Smooth muscle cell (in vitro differentiated cells): ENCODE measurements around the gene PACSIN1. TPM values are rescaled to one million over a fixed set of nuclear protein-coding genes. Genes with fewer than 3 reads are reported as not detected.

ENCODE experiments used
- DNase-seq: peaks from one replicate; lab custom pipeline; 2025; ENCODE audit not compliant: unreplicated experiment; lab: John Stamatoyannopoulos, UW
- H2AFZ ChIP-seq: fragments of 200-600 bp; sonication (generic); 2 replicates; pipeline ENCODE4 v1.6.0; 2016; ENCODE audit warnings: antibody characterized with exemption, low read depth, mild to moderate bottlenecking
- H3F3A ChIP-seq: fragments of 200-600 bp; sonication (generic); 2 replicates; pipeline ENCODE4 v1.6.0; 2017; ENCODE audit warnings: antibody characterized with exemption, low read depth
- H3K27ac ChIP-seq: fragments of 200-600 bp; sonication (generic); 2 replicates; pipeline ENCODE4 v1.5.1; 2016; ENCODE audit warnings: low read depth, mild to moderate bottlenecking
- H3K27me3 ChIP-seq: fragments of 200-600 bp; sonication (generic); 2 replicates; pipeline ENCODE4 v1.6.1; 2016; ENCODE audit warnings: low read depth, mild to moderate bottlenecking
- H3K36me3 ChIP-seq: fragments of 200-600 bp; sonication (generic); 2 replicates; pipeline ENCODE4 v1.5.1; 2016; ENCODE audit warnings: low read depth
- H3K4me1 ChIP-seq: fragments of 200-600 bp; sonication (generic); 2 replicates; pipeline ENCODE4 v1.5.1; 2016; ENCODE audit warnings: low read depth
- H3K4me2 ChIP-seq: fragments of 200-600 bp; sonication (generic); 2 replicates; pipeline ENCODE4 v1.6.0; 2016; ENCODE audit warnings: mild to moderate bottlenecking
- H3K4me3 ChIP-seq: fragments of 200-600 bp; sonication (generic); 2 replicates; pipeline ENCODE4 v1.5.1; 2016; ENCODE audit warnings: mild to moderate bottlenecking
- H3K79me2 ChIP-seq: fragments of 200-600 bp; sonication (generic); 2 replicates; pipeline ENCODE4 v1.6.0; 2016; ENCODE audit warnings: low read depth, mild to moderate bottlenecking
- H3K9ac ChIP-seq: fragments of 200-600 bp; sonication (generic); 2 replicates; pipeline ENCODE4 v1.6.0; 2016; ENCODE audit warnings: low read depth
- H3K9me3 ChIP-seq: fragments of 200-600 bp; sonication (generic); replicated peaks from 2 replicates; pipeline ENCODE4 v1.5.1; 2016; ENCODE audit warnings: low read depth
- H4K20me1 ChIP-seq: fragments of 200-600 bp; sonication (generic); 2 replicates; pipeline ENCODE4 v1.6.0; 2016; ENCODE audit warnings: low read depth
- WGBS: methylation state at CpG from one replicate; pipeline ENCODE4 v1.1.7; 2016; ENCODE audit warnings: low lambda C conversion rate; 5-methylcytosine and 5-hydroxymethylcytosine counted together
- polyA plus RNA-seq: library from polyadenylated mRNA; unstranded; fragments of >200 nt; fragmentation: Nextera tagmentation; extraction: Ambion mirVana; gene quantifications from 2 replicates; pipeline ENCODE4 v1.2.1, GENCODE V29; 2016
- total RNA-seq: library from RNA; depleted of rRNA; stranded (reverse); fragments of >200 nt; gene quantifications from 2 replicates; pipeline ENCODE4 v1.2.3, GENCODE V29; 2014
- TF ChIP-seq, protein P1 (sequence below): fragments of 200-600 bp; sonication (generic); IDR thresholded peaks from 2 replicates; pipeline ENCODE4 v1.5.1; 2017; ENCODE audit warnings: borderline replicate concordance, mild to moderate bottlenecking, antibody characterized with exemption; ENCODE audit not compliant: insufficient read depth, poor library complexity, severe bottlenecking

The PACSIN1 gene
- total and polyA plus RNA-seq, 2 experiments from 2014 or later: not detected

DNA sequence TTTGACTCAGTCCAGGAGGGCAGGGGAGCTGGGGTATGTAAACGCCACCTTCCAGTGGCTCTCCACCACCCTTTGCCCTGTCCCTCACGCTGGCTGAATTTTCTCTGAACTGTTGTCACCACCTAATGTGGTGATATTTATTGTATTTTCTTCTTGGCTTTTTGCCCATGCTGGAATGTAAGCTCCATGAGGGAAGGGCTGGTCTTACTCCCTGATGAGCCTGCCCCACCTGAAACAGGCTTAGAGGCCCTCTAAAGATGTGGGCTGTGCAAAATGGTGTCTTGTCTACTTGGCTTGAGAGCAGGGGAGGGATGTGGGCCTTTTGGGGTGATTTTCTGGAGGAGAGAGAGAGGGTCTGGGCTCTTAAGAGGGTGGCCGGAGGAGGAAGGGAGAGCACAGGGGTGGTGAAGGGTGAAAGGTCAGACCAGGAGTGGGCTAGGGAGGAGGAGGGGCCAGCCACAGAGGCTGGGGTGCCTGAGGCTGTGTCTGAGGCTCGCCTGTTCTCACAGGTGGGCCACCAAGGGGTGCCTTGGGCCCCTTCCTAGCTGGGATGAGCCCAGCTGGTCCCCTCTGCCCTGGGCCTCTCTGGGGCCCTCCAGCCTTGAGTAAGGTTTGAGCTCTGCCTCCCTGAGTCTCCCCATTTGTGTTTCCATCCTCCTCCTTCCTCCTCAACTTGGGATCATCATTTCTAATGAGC lies 52.9 kb downstream of the PACSIN1 start:
- Histone ChIP-seq H3K4me2 (no peak overlapping the region), H3K79me2 (no peaks in the 10 kb centered on the region), H3K36me3 (no peaks in the 10 kb centered on the region), H3K27ac (no peak overlapping the region), H3K9ac (no peak overlapping the region), H3K27me3 (no peaks in the 10 kb centered on the region), H4K20me1 (no peaks in the 10 kb centered on the region), H3F3A (no peaks in the 10 kb centered on the region), H3K9me3 (no peaks in the 10 kb centered on the region), H3K4me3 (no peak overlapping the region), H2AFZ (no peak overlapping the region), H3K4me1 (peaks cover 6% of the 10 kb centered on the region)
- DNase-seq: no peak
- 86% methylated on average over 4 of the region's 4 CpGs for WGBS
- TF ChIP-seq, protein P1, sequence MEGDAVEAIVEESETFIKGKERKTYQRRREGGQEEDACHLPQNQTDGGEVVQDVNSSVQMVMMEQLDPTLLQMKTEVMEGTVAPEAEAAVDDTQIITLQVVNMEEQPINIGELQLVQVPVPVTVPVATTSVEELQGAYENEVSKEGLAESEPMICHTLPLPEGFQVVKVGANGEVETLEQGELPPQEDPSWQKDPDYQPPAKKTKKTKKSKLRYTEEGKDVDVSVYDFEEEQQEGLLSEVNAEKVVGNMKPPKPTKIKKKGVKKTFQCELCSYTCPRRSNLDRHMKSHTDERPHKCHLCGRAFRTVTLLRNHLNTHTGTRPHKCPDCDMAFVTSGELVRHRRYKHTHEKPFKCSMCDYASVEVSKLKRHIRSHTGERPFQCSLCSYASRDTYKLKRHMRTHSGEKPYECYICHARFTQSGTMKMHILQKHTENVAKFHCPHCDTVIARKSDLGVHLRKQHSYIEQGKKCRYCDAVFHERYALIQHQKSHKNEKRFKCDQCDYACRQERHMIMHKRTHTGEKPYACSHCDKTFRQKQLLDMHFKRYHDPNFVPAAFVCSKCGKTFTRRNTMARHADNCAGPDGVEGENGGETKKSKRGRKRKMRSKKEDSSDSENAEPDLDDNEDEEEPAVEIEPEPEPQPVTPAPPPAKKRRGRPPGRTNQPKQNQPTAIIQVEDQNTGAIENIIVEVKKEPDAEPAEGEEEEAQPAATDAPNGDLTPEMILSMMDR: no peak

DNA sequence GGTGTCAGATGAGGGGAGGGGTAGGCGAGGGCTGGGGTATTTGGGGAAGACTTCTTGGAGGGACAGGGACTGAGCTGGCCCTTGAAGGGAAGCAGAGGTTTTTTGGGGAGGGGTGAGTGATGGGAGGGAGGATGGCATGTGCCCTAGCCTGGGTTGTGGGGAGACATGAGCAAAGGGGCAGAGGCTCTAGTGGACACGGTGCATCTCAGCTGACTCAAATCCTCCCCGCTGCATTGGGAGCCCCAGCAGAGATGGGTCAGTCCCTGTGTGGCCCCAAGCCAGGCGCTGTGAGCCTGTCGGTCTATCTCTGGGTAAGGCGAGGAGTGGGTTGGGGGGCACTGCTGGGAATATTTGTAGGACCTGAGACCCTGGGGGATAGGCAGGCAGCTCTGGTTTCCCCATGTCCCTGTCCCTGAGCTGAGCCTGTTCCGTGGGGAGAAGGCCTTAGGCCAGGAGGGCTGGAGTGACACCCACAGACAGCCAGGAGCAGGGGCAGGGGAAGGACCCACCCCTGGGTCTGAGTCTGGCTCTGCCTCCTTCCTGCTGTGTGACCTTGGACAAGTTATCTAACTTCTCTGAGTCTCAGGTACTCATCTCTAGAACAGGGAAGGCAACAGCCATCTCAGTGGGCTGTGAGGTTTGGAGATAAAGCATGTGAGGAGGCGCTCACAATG lies 54.2 kb downstream of the PACSIN1 start:
- Histone ChIP-seq H4K20me1 (no peaks in the 10 kb centered on the region), H3K9me3 (no peaks in the 10 kb centered on the region), H3K4me1 (peaks cover 3% of the 10 kb centered on the region), H3K27ac (no peak overlapping the region), H3K4me3 (no peak overlapping the region), H3K27me3 (no peaks in the 10 kb centered on the region), H2AFZ (no peak overlapping the region), H3K9ac (no peak overlapping the region), H3K79me2 (no peaks in the 10 kb centered on the region), H3K36me3 (no peaks in the 10 kb centered on the region), H3F3A (no peaks in the 10 kb centered on the region), H3K4me2 (no peak overlapping the region)
- TF ChIP-seq, protein P1: no peak
- DNase-seq: no peak
- WGBS: 87% methylated on average over 8 of the region's 8 CpGs

DNA sequence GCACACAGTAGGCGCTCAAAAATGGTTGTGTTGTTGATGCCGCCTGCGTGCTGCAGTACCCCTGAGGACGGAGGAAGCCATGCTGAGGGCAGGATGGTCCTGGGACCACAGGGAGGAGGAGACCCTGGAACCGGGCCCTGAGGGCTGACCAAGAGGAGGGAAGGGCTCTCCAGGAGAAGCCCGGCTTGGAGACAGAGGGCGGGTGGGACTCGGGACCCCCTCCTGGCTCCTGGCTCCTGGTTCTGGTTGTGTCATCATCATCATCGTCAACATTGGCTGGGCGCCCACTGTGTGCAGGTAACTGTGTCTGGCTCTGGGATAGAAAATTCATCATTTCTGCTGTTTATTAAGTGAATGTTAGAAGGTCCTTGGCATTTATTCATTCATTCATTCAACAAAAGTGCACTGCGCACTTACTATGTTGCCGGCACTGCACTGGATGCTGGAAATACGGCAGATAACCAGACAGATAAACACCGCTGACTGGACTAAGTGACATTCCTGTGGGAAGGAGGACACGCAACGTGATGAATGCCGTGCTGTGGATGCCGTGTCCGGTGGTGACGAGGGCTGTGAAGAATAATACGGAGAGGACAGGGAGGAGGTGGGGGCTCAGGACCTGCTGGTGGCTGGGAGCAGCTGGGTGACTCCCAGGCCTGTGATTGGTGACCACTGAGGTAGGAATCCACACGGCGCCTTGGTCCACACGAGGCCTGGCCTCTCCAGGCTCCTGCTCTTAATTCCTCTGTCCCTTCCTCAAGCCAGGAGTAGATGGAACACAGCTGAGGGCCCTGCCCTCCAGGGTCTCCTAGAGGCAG lies 55.0 kb downstream of the PACSIN1 start:
- H3K79me2 ChIP-seq: no peaks in the 10 kb centered on the region
- no peak for DNase-seq
- H3K9ac ChIP-seq: no peak overlapping the region
- no peaks in the 10 kb centered on the region for H3K36me3 ChIP-seq
- H3K27ac ChIP-seq: no peak overlapping the region
- H3F3A ChIP-seq: no peaks in the 10 kb centered on the region
- H4K20me1 ChIP-seq: no peaks in the 10 kb centered on the region
- H3K27me3 ChIP-seq: no peaks in the 10 kb centered on the region
- TF ChIP-seq, protein P1: no peak
- 90% methylated on average over 24 of the region's 24 CpGs for WGBS
- H3K4me3 ChIP-seq: no peak overlapping the region
- no peaks in the 10 kb centered on the region for H3K4me1 ChIP-seq
- no peaks in the 10 kb centered on the region for H3K9me3 ChIP-seq
- H3K4me2 ChIP-seq: no peak overlapping the region
- no peak overlapping the region for H2AFZ ChIP-seq
